ENCODE data around the gene BIRC2.

Gene BIRC2

DNA sequence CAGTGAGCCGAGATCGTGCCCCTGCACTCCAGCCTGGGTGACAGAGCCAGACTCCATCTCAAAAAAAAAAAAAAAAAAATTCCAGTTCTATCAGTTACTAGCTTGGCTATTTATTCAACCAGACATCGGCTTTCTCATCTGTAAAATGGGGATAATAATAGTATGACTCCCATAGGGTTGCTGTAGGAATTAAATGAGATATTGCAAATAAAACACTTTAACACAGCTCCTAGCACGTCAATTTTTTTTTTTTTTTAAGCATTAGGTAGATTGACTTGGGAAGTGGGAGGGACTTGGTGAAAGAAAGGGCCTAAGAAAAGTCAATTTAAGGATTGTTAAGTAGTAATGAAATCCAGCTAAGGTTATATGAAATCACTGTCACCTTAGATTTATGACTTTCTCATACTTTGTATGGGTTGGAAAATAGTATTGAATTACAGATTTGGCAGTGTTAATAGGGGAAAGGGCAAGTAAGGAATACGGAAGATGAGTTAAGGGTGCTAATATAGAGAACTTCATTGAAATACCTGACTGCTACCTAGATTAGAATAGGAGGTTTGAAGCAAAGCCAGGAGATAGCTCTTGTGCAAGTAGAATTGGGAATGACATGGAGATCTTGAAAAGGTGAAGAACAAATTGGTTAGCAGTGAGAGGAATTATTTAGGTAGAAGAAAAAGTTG, 28.8 kb downstream of the BIRC2 start:
- no peak for DNase-seq

DNA sequence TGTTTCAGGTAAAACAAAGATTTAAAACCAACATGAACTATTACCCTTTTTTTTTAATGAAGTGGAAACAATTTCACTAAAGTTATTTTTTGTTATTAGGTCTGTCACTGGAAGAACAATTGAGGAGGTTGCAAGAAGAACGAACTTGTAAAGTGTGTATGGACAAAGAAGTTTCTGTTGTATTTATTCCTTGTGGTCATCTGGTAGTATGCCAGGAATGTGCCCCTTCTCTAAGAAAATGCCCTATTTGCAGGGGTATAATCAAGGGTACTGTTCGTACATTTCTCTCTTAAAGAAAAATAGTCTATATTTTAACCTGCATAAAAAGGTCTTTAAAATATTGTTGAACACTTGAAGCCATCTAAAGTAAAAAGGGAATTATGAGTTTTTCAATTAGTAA, 30.9 kb downstream of the BIRC2 start:
- no peak for DNase-seq

DNA sequence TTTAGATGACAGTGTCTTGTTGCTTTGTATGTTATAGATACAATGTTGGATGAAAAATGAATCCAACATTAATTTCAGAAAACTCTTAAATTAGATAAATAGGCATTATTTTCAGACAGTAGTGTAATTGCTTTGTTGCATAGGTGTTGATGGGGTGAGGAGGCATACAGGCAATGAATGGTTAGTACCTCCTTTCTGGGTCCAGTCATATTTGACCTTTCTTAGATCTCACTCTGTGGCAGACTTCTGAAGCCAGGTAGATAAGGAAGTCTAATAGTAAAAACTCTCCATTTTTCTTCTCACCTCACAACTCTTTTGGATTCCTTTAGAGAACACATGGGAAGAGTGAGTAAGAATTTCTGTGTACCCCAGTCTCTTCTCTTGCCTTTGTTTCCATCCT, 31.8 kb downstream of the BIRC2 start:
- DNase-seq: no peak

DNA sequence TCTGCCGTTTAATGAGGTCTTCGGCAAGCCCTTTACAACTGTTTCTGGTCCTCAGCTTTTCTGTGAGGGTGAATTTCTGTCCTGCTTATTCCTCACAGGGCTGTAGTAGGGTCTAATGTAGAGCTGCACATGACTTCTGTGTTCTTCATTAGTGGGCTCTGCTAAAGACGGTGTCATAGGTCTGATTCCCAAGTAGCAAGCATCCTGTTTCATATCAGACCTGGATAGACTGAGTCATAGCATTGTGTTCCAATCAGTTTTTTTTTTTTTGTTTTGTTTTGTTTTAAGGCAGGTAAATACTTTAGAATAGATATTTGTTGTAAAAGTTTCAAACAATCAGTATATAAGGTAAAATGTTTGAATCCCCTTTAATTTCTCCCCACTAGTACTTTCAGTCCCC, 35.4 kb downstream of the BIRC2 start:
- no peak for DNase-seq

DNA sequence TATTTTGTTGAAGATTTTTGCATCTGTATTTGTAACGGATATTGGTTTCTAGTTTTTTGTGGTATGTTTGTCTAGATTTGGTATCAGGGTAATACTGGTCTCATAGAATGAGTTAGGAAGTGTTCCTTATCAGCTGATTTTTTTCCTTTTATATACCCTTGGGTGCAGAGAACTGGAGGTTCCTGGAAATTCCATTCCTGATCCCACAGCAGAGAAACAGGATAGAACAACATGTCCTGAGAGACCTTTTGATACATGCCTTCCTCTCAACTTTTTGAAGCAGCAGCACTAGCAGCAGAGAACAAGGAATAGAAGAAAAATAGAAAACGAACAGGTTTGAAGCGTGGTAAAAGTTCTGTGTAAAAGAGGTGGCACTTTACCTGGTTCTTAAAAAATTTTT, 36.8 kb downstream of the BIRC2 start:
- DNase-seq: no peak

DNA sequence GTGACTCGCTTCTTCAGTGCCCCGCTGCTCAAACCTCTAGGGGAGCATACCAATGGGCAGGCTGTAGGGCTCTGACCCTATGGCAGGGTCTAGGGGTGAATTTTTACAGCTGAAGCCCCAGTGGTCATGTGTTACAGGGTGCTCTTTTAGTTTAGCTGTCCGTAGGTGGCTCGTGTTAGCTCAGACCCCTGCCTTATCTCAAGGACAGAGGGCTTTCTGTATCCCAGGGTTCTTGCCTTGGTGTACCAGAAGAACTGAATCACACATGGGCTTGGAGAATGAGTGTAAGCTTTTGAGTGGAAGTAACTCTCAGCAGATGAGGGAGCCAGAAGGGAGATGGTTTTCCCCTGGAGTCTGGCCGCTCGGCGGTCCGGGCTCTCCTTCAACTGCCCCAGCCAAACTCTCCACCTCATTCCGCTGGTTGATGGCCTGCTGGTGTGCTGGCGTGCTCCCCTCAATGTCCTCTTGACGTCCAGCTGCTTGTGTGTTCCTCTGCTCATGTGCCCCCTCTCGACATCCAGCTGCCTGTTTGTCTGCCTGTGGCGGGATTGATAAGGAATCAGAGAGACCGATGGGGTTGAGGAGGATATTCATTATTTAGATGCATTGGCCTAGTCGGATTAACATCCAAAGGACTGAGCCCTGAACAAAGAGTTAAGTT, 37.5 kb downstream of the BIRC2 start:
- DNase-seq: no peak

DNA sequence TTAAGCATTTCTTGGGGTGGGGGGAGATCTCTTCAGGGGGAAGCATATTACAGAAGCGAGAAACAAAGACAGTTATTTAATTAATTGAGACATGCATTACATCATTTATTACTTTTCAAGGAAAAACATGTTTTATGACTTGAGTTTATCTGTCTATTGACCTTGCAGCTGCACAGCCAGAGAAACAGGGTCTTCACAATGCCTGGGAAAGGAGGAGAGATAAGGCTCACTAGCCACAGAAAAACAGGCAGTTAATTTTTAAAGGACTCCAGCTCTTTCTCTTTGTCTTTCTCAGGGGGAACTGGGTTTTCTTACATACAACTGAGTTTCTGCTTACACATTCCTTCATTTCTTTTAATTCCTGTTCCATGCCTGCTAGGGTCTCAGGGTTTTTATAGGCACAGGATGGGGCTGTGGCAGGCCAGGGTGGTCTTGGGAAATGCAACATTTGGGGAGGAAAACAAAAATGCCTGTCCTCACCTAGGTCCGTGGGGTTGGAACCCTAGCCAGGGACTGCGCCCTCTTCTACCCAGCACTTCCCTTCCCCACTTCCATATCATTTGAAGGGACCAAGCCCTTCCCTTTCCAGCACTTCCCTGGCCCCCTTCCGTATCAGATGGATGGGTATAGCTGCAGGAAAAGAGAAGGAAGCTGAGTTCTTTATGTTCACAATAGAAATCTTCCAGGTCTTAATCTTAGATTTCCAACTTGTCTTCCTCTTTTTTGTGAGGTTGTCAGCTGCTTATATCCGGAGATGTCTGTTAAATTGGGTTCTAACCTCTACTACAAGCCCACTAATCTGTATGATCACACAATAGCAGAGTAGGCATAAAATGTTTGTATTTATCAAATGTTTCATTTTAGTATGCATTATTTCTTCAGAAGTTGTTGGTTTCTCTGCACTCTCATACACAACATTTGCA, 38.3 kb downstream of the BIRC2 start:
- no peak for DNase-seq

DNA sequence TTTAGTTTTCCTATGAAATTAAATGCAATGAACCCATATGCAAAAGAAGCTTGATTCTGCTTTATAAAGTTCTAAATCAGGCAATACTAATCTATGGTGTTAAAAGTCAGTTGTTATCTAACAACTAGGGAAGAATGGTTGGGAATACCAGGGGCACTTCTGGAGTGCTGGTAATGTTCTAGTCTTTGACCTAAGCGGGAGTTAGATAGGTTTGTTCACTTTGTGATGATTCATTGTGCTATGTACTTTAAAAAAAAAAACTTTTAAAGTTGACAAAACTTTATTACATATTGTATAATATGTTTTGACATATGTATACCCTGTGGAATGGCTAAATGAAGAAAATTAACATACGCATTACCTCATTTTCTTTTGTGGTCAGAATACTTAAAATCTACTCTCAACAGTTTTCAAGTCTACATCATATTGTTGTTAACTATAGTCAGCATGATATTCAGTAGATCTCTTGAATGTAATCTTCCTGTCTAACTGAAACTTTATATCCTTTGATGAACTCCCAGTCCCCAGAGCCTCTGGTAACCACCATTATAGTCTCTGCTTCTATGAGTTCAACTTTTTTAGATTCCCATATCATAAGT, 39.2 kb downstream of the BIRC2 start:
- no peak for DNase-seq

DNA sequence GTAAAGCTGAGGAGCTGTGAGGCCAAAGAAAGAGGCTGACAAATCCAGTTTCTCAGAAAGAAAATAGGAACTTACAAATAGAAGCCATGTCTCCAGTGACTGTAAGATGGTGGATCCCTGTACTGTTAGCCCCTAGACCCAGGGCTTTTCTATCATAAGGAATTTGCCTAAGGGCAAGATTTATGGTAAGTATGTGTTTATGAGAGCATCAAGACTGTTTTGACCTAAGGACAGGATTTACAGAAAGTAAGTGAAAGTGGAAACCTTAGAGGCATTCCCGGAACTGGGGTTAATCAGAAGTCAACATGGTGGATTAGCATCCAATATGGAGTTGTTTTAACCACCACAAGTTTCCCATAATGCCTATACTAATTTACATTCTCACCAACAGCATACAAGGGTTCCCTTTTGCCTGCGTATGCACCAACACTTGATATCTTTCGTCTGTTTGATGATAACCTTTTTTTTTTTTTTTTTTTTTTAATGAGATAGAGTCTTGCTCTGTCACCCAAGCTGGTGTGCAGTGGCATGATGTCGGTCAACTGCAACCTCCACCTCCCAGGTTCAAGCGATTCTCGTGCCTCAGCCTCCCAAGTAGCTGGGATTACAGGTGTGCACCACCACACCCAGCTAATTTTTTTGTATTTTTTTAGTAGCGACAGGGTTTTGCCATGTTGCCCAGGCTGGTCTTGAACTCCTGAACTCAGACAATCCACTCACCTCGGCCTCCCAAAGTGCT, 40.2 kb downstream of the BIRC2 start:
- no peak for DNase-seq

DNA sequence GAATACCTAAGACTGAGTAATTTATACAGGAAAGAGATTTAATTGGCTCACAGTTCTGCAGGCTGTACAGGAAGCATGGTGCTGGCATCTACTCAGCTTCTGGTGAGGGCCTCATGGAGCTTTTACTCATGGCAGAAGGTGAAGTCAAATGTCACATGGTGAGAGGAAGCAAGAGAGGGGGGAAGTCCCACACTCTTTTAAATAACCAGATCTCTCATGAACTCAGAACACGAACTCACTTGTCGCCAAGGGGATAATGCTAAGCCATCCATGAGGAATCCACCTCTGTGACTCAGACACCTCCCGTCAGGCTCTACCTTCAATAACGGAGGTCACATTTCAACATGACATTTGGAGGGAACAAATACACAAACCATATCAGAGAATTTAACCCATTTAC, 42.2 kb downstream of the BIRC2 start:
- no peak for DNase-seq

DNA sequence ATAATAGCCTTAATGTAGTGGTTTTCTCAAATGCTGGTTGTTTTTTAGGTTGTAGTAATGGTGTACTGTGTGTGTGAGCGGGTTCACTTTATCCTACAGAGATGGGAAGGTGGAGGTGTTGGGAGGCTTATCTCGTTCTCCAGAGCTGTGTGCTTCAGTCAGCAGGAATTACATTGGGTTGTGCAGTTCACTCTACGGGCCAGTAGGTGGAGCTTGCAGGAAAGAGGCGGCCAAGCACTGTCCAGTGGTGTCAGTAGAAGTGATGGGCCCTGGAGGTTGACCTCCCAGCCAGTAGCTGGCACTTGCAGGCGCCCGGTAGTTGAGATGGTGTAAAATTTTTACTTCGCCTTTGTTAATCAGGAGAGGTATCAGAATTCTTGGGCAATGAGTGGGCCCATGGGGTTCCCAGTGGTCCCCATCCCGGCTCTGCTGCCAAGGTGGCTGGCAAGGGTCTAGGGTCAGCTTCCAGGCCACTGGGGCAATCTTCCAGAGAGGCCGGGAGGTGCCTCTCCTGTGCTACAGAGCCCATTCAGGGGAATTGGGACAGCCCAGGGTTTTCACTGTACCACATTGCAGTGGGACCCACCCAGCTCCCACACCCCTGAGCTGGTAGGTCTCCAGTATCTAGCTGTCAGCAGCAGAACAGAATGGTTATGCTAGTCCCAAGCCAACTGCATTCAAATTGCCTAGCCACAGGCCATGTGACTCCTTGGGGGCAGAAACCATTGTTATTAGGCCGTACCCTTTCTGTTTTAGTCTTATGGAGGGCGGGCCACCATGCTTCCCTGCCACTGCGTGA, 43.9 kb downstream of the BIRC2 start:
- DNase-seq: no peak

DNA sequence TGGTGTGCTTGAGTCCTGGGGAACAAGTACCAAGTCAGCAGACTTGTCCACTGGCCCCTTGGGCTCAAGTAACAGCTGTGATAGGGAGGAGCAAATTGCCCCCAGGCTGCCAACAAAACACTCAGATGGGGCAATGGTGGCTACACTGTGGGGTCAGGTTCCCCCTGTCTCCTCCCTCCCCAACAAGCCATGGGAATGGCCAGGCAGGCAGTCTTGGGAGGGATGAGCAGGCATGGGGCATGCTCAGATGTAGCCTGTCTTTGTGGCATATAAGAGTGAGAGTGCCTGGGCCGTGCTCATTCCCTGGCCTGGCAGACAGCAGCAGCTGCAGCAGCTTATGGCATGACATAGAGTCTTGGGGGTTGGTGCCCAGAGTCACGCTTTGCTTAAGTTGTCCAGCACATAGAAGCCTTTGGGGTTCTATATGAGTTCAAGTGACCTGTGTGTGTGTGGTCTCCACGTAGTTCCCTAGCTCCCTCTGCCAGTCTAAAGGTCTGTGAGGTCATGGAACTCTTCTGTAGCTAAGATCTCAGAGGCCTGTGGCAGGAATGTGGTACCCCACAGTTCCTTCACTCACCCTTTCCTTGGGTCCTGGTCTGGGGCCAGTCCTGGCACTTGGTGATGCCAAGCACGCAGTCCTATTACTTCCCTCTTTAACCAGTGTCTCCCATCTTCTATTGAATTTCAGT, 44.7 kb downstream of the BIRC2 start:
- DNase-seq: no peak

DNA sequence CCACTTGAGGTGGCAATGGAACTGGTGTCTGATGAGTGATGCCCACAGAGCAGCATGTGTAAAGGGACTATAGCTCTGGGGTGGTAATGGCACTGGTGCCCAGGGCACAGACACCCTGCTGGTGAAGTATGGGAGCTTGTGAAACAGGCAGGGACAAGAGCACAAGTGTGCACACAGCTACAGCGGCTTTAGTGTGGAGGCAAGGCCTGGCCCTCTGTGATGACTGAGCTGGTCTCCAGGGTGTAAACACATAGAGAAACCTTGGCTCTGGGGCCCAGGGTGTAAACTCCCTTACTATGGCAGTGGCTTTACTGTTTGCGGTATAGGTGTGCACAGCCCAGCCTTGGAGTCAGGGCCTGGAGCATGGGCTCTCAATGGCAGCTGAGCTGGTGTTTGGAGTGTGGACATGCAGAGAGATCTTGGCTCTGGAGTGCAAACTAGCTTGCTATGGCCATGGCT, 46.3 kb downstream of the BIRC2 start:
- no peak for DNase-seq

DNA sequence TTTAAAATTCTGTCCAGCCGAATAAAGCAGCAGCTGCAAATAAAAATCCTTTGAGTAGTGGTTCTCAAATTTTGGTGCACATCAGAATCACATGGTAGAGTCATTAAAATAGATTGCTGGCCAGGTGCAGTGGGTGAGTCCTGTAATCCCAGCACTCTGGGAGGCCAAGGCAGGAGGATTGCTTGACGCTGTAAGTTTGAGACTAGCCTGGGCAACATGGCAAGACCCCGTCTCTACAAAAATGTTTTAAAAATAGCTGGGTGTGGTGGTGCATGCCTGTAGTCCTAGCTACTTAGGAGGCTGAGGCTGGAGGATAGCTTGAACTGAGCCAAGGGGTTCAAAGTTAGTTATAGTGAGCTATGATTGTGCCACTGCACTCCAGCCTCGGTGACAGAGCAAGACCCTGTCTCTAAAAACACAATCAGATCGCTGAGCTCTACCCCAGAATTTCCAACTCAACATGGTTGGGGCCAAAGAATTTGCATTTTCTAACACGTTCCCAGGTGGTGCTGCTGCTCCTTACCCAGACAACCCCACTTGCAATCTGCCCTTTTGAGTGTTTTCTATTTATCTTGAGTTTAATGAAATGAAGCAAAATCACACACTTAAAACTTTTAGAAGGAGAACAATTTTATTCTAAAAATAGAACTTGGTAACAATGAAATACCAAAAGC, 48.8 kb downstream of the BIRC2 start:
- DNase-seq: no peak

DNA sequence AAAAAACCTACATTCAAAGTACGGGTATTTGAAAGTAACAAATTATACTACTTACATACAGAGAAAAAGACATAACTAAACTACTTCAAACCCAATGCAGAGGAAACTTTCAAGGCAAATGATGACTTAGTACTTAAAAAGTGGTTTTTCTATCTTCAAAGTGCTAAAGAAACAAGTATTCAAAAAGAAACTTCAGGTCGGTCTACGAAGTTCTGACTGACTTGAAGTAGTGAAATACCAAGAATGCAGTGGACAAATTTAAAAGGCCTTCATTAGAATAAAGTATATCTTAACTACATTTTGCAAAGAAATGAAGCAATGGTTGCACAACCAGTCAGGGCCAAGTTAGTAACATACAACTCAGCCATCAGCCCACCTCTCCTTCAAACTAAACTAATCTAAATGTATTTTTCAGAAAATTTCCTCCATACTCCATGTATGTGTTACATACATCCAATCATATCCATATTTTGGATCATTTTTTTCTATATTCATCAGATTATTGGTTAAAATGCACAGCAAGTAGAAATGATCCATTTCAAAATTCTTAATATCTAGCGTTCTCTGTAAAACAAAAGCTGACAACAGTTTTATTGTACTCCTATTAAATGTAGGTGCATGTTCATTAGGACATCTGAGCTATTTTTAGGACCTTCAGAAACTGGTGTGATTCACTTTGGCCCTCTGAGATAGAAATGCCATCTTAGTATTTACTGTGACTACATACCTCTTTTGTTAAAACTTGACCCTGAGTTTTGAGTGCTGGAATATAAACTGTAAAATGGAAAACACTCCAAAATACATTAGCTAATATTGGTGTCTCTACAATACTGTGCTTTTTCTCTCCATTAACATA, 49.9 kb downstream of the BIRC2 start:
- no peak for DNase-seq

DNA sequence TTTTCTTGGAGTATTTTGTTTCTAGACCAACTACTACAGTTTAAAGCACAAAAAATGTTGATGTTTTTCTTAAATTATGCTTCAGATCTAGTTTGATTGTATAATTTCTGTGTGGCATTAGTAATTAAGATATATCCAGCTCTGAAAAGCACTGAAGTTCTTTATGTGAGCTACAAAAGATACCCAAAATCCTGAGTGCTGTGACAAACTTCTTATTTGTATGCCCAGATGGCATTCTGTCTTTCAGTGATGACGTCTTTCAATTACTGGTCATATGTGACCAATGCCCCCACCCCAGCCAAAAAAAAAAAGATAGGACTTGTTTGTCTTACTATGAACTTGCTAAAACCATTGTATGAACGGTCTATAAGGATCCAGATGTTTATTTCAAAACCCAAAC, 51.3 kb downstream of the BIRC2 start:
- DNase-seq: no peak

DNA sequence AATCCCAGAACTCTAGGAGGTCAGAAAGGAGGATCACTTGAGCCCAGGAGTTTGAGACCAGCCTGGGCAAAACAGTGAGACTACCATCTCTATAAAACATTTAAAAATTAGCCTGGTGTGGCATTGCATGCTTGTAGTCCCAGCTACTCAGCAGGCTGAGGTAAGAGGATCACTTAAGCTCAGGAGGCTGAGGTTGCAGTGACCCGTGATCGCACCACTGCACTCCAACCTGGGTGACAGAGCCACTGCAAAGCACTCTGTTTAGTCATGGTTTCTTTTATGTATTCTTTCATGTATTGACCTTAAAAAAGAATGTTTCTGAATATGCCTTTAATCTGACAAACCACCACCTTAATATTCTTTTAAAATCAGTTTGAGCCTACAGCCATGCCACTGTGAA, 52.2 kb downstream of the BIRC2 start:
- DNase-seq: no peak

DNA sequence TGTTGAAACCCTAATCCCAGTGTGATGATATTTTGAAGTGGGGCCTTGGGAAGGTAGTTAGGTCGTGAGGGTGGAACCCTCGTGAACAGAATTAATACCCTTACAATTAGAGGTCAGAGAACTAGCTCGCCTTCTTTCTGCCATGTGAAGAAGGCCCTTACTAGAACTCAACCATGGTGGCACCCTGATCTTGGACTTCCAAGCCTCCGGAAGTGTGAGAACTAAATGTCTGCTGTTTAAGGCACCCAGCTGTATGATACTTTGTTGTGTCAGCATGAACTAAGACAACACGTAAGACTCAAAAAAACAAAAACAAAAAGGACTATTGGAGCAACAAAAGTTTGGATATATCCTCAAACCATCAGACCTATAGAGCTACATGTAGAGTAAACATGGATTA, 53.6 kb downstream of the BIRC2 start:
- no peak for DNase-seq

DNA sequence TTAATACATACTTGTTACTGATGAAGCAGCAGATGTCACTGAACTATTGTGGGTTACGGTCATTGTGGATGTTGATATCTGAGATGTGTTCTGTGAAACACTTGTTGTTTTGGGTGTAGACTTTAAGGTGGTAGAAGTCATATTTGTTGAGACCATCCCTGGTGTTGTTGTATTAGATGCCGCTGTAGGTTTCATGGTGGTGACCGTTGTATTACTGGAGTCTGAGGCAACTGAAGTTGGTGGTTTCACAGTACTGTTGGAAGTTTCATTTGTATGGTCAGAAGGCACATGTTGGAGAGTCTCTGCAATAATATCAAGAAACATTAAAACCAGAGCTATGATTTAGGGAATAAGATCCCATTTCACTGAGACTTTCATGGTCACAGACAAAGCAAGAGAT, 54.9 kb downstream of the BIRC2 start:
- no peak for DNase-seq

DNA sequence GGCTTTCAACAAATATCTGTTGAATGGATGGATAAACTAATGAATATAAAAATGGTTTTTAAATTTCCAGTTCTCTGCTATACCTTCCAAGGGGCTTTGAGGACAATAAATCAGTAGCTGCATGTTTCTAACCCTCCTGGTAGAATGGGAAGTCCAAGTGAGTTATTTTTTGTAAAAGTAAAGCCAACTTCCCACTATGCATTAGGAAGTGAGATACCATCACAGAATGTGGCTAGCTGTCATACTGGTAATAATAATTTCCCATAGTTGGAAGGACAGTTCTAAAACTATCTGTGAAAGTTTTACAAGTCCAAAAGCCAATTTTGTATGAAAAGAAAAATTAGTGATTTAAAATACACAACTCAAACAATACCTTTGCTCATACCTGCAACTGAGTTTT, 55.5 kb downstream of the BIRC2 start:
- no peak for DNase-seq
